Peyer's patch (tissue), 4 donors: Measurements from ENCODE around the gene ALDH3A2.

Experiments
- POLR2A ChIP-seq, 2 donors: fragments of 450-650 bp; IDR thresholded peaks; one replicate each; pipeline ENCODE4 v1.5.1; 2017; ENCODE audit warnings: antibody characterized with exemption in 2 of 2, mild to moderate bottlenecking in 2 of 2, moderate library complexity in 2 of 2
- TF ChIP-seq, protein P1 (sequence below), 6 experiments: fragments of 450-650 bp in 4 of 6; fragments of 200-600 bp in 2 of 6; sonication (generic) in 1 of 6; IDR thresholded peaks; one replicate each; pipeline ENCODE4 v1.5.1; 2017 to 2019; ENCODE audit warnings: antibody characterized with exemption in 6 of 6, mild to moderate bottlenecking in 3 of 6, moderate library complexity in 1 of 6

- TF ChIP-seq POLR2A (IDR thresholded peaks at IDR 0.05) = no peak
- TF ChIP-seq, protein P1, sequence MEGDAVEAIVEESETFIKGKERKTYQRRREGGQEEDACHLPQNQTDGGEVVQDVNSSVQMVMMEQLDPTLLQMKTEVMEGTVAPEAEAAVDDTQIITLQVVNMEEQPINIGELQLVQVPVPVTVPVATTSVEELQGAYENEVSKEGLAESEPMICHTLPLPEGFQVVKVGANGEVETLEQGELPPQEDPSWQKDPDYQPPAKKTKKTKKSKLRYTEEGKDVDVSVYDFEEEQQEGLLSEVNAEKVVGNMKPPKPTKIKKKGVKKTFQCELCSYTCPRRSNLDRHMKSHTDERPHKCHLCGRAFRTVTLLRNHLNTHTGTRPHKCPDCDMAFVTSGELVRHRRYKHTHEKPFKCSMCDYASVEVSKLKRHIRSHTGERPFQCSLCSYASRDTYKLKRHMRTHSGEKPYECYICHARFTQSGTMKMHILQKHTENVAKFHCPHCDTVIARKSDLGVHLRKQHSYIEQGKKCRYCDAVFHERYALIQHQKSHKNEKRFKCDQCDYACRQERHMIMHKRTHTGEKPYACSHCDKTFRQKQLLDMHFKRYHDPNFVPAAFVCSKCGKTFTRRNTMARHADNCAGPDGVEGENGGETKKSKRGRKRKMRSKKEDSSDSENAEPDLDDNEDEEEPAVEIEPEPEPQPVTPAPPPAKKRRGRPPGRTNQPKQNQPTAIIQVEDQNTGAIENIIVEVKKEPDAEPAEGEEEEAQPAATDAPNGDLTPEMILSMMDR (IDR thresholded peaks at IDR 0.05) = no peak
These were observed 26.9 kb upstream of the ALDH3A2 start for GRCh38 chr17:19621697-19622096.
